ENCODE data around the gene ZNF343. TPM values are rescaled to one million over a fixed set of nuclear protein-coding genes. Genes with fewer than 3 reads are reported as not detected.
"Not testable (repeated sequence)": the region's sequence is repeated elsewhere in the genome, so short reads cannot be mapped to it uniquely, and the experiment has no call there.

The ZNF343 gene
- total RNA-seq, 1 donor from 2014 or later, result 12.5 TPM

GRCh38 chr20:2507875-2508630 is 662 bp downstream of the ZNF343 start:
- Histone ChIP-seq H3K9me3 (ENCODE audit: control insufficient read depth in 3 of 3, low read length in 3 of 3) (no peaks in the 10 kb centered on the region), H3K36me3 (ENCODE audit: control insufficient read depth in 3 of 3, insufficient read depth in 3 of 3, low read length in 3 of 3) (no peaks in the 10 kb centered on the region), H3K4me1 (ENCODE audit: control insufficient read depth in 3 of 3, insufficient read depth in 3 of 3, low read length in 3 of 3) (peaks cover 10 to 15% (median 13%) of the 10 kb centered on the region in 3 donors), H3K27me3 (ENCODE audit: control insufficient read depth in 3 of 3, insufficient read depth in 3 of 3, low read length in 3 of 3) (no peaks in the 10 kb centered on the region), H3K9ac (ENCODE audit: low read depth in 1 of 3, low read length in 3 of 3) (peak overlapping the region; percentile 93 to 98 (median 96)), H3K27ac (ENCODE audit: low read depth, low read length) (peak overlapping the region; percentile 87), H3K4me3 (ENCODE audit: low read length in 3 of 3) (peak overlapping the region; percentile 96 to 99 (median 98))

- Histone ChIP-seq H3K9me3 (ENCODE audit: control insufficient read depth in 3 of 3, low read length in 3 of 3) (no peaks in the 10 kb centered on the region), H3K27ac (ENCODE audit: low read depth, low read length) (peak overlapping the region; percentile 87), H3K36me3 (ENCODE audit: control insufficient read depth in 3 of 3, insufficient read depth in 3 of 3, low read length in 3 of 3) (no peaks in the 10 kb centered on the region), H3K4me1 (ENCODE audit: control insufficient read depth in 3 of 3, insufficient read depth in 3 of 3, low read length in 3 of 3) (peaks cover 10 to 15% (median 13%) of the 10 kb centered on the region in 3 donors), H3K4me3 (ENCODE audit: low read length in 3 of 3) (peak overlapping the region in 2 of 3 donors; percentile 9 to 99), H3K9ac (ENCODE audit: low read depth in 1 of 3, low read length in 3 of 3) (peak overlapping the region in 2 of 3 donors; percentile 93 to 96), H3K27me3 (ENCODE audit: control insufficient read depth in 3 of 3, insufficient read depth in 3 of 3, low read length in 3 of 3) (no peaks in the 10 kb centered on the region)
Measured at GRCh38 chr20:2507464-2507863, 1.3 kb downstream of the ZNF343 start.

- not testable (repeated sequence) for H3K9ac ChIP-seq (ENCODE audit: low read depth in 1 of 3, low read length in 3 of 3); H3K36me3 ChIP-seq (ENCODE audit: control insufficient read depth in 3 of 3, insufficient read depth in 3 of 3, low read length in 3 of 3); H3K27me3 ChIP-seq (ENCODE audit: control insufficient read depth in 3 of 3, insufficient read depth in 3 of 3, low read length in 3 of 3); H3K9me3 ChIP-seq (ENCODE audit: control insufficient read depth in 3 of 3, low read length in 3 of 3); H3K4me3 ChIP-seq (ENCODE audit: low read length in 3 of 3); H3K27ac ChIP-seq (ENCODE audit: low read depth, low read length)
- peaks cover 10 to 15% (median 13%) of the 10 kb centered on the region in 3 donors for H3K4me1 ChIP-seq (ENCODE audit: control insufficient read depth in 3 of 3, insufficient read depth in 3 of 3, low read length in 3 of 3)
Measured at GRCh38 chr20:2506426-2506825, 2.3 kb downstream of the ZNF343 start.

GRCh38 chr20:2504803-2505202 is 3.9 kb downstream of the ZNF343 start:
- H3K27me3 ChIP-seq (ENCODE audit: control insufficient read depth in 3 of 3, insufficient read depth in 3 of 3, low read length in 3 of 3); H3K27ac ChIP-seq (ENCODE audit: low read depth, low read length); H3K36me3 ChIP-seq (ENCODE audit: control insufficient read depth in 3 of 3, insufficient read depth in 3 of 3, low read length in 3 of 3); H3K4me3 ChIP-seq (ENCODE audit: low read length in 3 of 3); H3K9ac ChIP-seq (ENCODE audit: low read depth in 1 of 3, low read length in 3 of 3); H3K9me3 ChIP-seq (ENCODE audit: control insufficient read depth in 3 of 3, low read length in 3 of 3): not testable (repeated sequence)
- peaks cover 10 to 15% (median 13%) of the 10 kb centered on the region in 3 donors for H3K4me1 ChIP-seq (ENCODE audit: control insufficient read depth in 3 of 3, insufficient read depth in 3 of 3, low read length in 3 of 3)

- peaks cover 9 to 21% (median 12%) of the 10 kb centered on the region in 3 donors for H3K36me3 ChIP-seq (ENCODE audit: control insufficient read depth in 3 of 3, insufficient read depth in 3 of 3, low read length in 3 of 3)
- not testable (repeated sequence) for H3K9ac ChIP-seq (ENCODE audit: low read depth in 1 of 3, low read length in 3 of 3); H3K4me3 ChIP-seq (ENCODE audit: low read length in 3 of 3); H3K9me3 ChIP-seq (ENCODE audit: control insufficient read depth in 3 of 3, low read length in 3 of 3); H3K4me1 ChIP-seq (ENCODE audit: control insufficient read depth in 3 of 3, insufficient read depth in 3 of 3, low read length in 3 of 3); H3K27me3 ChIP-seq (ENCODE audit: control insufficient read depth in 3 of 3, insufficient read depth in 3 of 3, low read length in 3 of 3); H3K27ac ChIP-seq (ENCODE audit: low read depth, low read length)
Measured at GRCh38 chr20:2502808-2503384, 5.8 kb downstream of the ZNF343 start.

- H3K4me1 ChIP-seq (ENCODE audit: control insufficient read depth in 3 of 3, insufficient read depth in 3 of 3, low read length in 3 of 3), result no peaks in the 10 kb centered on the region
- no peak overlapping the region for H3K4me3 ChIP-seq (ENCODE audit: low read length in 3 of 3)
- no peaks in the 10 kb centered on the region for H3K27me3 ChIP-seq (ENCODE audit: control insufficient read depth in 3 of 3, insufficient read depth in 3 of 3, low read length in 3 of 3)
- no peak overlapping the region for H3K9ac ChIP-seq (ENCODE audit: low read depth in 1 of 3, low read length in 3 of 3)
- no peaks in the 10 kb centered on the region for H3K9me3 ChIP-seq (ENCODE audit: control insufficient read depth in 3 of 3, low read length in 3 of 3)
- no peak overlapping the region for H3K27ac ChIP-seq (ENCODE audit: low read depth, low read length)
- peaks cover 30 to 69% (median 55%) of the 10 kb centered on the region in 3 donors for H3K36me3 ChIP-seq (ENCODE audit: control insufficient read depth in 3 of 3, insufficient read depth in 3 of 3, low read length in 3 of 3)
Measured at GRCh38 chr20:2485661-2486060, 23.1 kb downstream of the ZNF343 start.

- Histone ChIP-seq H3K27me3 (ENCODE audit: control insufficient read depth in 3 of 3, insufficient read depth in 3 of 3, low read length in 3 of 3) (no peaks in the 10 kb centered on the region), H3K9me3 (ENCODE audit: control insufficient read depth in 3 of 3, low read length in 3 of 3) (no peaks in the 10 kb centered on the region), H3K9ac (ENCODE audit: low read depth in 1 of 3, low read length in 3 of 3) (no peak overlapping the region), H3K4me3 (ENCODE audit: low read length in 3 of 3) (no peak overlapping the region), H3K4me1 (ENCODE audit: control insufficient read depth in 3 of 3, insufficient read depth in 3 of 3, low read length in 3 of 3) (no peaks in the 10 kb centered on the region), H3K36me3 (ENCODE audit: control insufficient read depth in 3 of 3, insufficient read depth in 3 of 3, low read length in 3 of 3) (peaks cover 30 to 71% (median 52%) of the 10 kb centered on the region in 3 donors), H3K27ac (ENCODE audit: low read depth, low read length) (no peak overlapping the region)
Measured at GRCh38 chr20:2485080-2485479, 23.6 kb downstream of the ZNF343 start.

- H3K27ac ChIP-seq (ENCODE audit: low read depth, low read length), result no peak overlapping the region
- H3K9me3 ChIP-seq (ENCODE audit: control insufficient read depth in 3 of 3, low read length in 3 of 3), result no peaks in the 10 kb centered on the region
- H3K27me3 ChIP-seq (ENCODE audit: control insufficient read depth in 3 of 3, insufficient read depth in 3 of 3, low read length in 3 of 3), result no peaks in the 10 kb centered on the region
- H3K4me3 ChIP-seq (ENCODE audit: low read length in 3 of 3), result no peak overlapping the region
- no peaks in the 10 kb centered on the region for H3K4me1 ChIP-seq (ENCODE audit: control insufficient read depth in 3 of 3, insufficient read depth in 3 of 3, low read length in 3 of 3)
- peaks cover 30 to 63% (median 43%) of the 10 kb centered on the region in 3 donors for H3K36me3 ChIP-seq (ENCODE audit: control insufficient read depth in 3 of 3, insufficient read depth in 3 of 3, low read length in 3 of 3)
- H3K9ac ChIP-seq (ENCODE audit: low read depth in 1 of 3, low read length in 3 of 3), result no peak overlapping the region
Measured at GRCh38 chr20:2483504-2483903, 25.2 kb downstream of the ZNF343 start.

- no peak overlapping the region for H3K9ac ChIP-seq (ENCODE audit: low read depth in 1 of 3, low read length in 3 of 3)
- no peaks in the 10 kb centered on the region for H3K4me1 ChIP-seq (ENCODE audit: control insufficient read depth in 3 of 3, insufficient read depth in 3 of 3, low read length in 3 of 3)
- H3K27me3 ChIP-seq (ENCODE audit: control insufficient read depth in 3 of 3, insufficient read depth in 3 of 3, low read length in 3 of 3), result no peaks in the 10 kb centered on the region
- H3K4me3 ChIP-seq (ENCODE audit: low read length in 3 of 3), result no peak overlapping the region
- no peaks in the 10 kb centered on the region for H3K9me3 ChIP-seq (ENCODE audit: control insufficient read depth in 3 of 3, low read length in 3 of 3)
- H3K36me3 ChIP-seq (ENCODE audit: control insufficient read depth in 3 of 3, insufficient read depth in 3 of 3, low read length in 3 of 3), result peaks cover 28 to 54% (median 38%) of the 10 kb centered on the region in 3 donors
- H3K27ac ChIP-seq (ENCODE audit: low read depth, low read length), result no peak overlapping the region
Measured at GRCh38 chr20:2480381-2480780, 28.3 kb downstream of the ZNF343 start.

Measured in skeletal muscle tissue (tissue), 4 donors.